SHP77 treated with DMSO at 0.1 percent for 48 hours (cell line): ENCODE data around the gene TENT5D.
"Not testable (repeated sequence)": the region's sequence is repeated elsewhere in the genome, so short reads cannot be mapped to it uniquely, and the experiment has no call there.

Experiments used
- DNase-seq: peaks from one replicate; lab custom pipeline; 2025; lab: John Stamatoyannopoulos, UW

Gene TENT5D

GRCh38 chrX:80420147-80420546 is at the start of gene TENT5D:
TENT5D (plus strand) TSS chrX:80420447; CDS start chrX:80442540, 22,093 bp downstream.
- no peak for DNase-seq

GRCh38 chrX:80385651-80386050 is 34.6 kb upstream of the TENT5D start:
- DNase-seq: not testable (repeated sequence)

- no peak for DNase-seq
Observed at GRCh38 chrX:80388206-80388605, 32.0 kb upstream of the TENT5D start.

GRCh38 chrX:80412042-80412441 is 8.2 kb upstream of the TENT5D start:
- DNase-seq: no peak

- no peak for DNase-seq
Observed at GRCh38 chrX:80423000-80423399, 2.8 kb downstream of the TENT5D start.

- no peak for DNase-seq
Observed at GRCh38 chrX:80423744-80424143, 3.5 kb downstream of the TENT5D start.

GRCh38 chrX:80430826-80431504 is 10.7 kb downstream of the TENT5D start:
- no peak for DNase-seq

GRCh38 chrX:80431505-80431832 is 11.2 kb downstream of the TENT5D start:
- no peak for DNase-seq

GRCh38 chrX:80432441-80432840 is 12.2 kb downstream of the TENT5D start:
- DNase-seq: no peak

- DNase-seq: no peak
Observed at GRCh38 chrX:80432863-80433262, 12.6 kb downstream of the TENT5D start.

GRCh38 chrX:80468166-80468565 is 47.9 kb downstream of the TENT5D start:
- DNase-seq: not testable (repeated sequence)

GRCh38 chrX:80471582-80471981 is 51.3 kb downstream of the TENT5D start:
- DNase-seq: no peak

GRCh38 chrX:80485543-80485942 is 65.3 kb downstream of the TENT5D start:
- DNase-seq: no peak

- no peak for DNase-seq
Observed at GRCh38 chrX:80486299-80486698, 66.1 kb downstream of the TENT5D start.

GRCh38 chrX:80489166-80489565 is 68.9 kb downstream of the TENT5D start:
- DNase-seq: no peak
